ENCODE data around the gene NLN.

Gene NLN

DNA sequence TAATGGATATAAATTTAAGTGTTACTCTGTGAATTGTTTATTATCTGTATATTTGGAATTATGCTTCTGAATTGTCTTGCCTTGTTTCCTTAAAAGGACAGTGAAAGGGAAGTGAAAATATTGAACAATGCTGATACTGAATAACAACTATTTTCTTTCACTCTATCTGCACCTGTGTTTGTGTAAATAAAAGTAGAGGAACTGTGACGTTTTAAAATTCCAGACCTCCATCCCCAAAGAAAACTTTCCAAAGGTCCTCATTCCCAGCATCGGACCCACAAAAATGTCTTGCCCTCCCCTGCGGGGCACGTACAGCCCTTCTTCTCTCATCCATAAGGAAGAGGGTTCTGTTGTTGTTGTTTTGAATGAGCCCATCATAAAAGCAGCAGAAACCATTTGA, 100.0 kb downstream of the NLN start:
- CTCF ChIA-PET, result interaction anchor here (0.7 to 1.7 kb wide), 2 partner anchors 10 to 24 kb away, joined by 3 to 5 read pairs; no protein-coding TSS in a partner anchor
- TF ChIP-seq, protein P1, sequence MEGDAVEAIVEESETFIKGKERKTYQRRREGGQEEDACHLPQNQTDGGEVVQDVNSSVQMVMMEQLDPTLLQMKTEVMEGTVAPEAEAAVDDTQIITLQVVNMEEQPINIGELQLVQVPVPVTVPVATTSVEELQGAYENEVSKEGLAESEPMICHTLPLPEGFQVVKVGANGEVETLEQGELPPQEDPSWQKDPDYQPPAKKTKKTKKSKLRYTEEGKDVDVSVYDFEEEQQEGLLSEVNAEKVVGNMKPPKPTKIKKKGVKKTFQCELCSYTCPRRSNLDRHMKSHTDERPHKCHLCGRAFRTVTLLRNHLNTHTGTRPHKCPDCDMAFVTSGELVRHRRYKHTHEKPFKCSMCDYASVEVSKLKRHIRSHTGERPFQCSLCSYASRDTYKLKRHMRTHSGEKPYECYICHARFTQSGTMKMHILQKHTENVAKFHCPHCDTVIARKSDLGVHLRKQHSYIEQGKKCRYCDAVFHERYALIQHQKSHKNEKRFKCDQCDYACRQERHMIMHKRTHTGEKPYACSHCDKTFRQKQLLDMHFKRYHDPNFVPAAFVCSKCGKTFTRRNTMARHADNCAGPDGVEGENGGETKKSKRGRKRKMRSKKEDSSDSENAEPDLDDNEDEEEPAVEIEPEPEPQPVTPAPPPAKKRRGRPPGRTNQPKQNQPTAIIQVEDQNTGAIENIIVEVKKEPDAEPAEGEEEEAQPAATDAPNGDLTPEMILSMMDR (IDR thresholded peaks at IDR 0.05; ENCODE audit: control extremely low read depth, extremely low read depth, low read depth, missing control alignments), result no peak
- DNase-seq (ENCODE audit: extremely low spot score), result no peak
- POLR2A ChIA-PET, result no interaction called here

GRCh38 chr5:65822710-65823109, 100.7 kb downstream of the NLN start:
- TF ChIP-seq, protein P1 (IDR thresholded peaks at IDR 0.05; ENCODE audit: control extremely low read depth, extremely low read depth, low read depth, missing control alignments), result no peak
- CTCF ChIA-PET, result interaction anchor here (1.7 kb wide), 1 partner anchor 11 kb away, joined by 5 read pairs; no protein-coding TSS in a partner anchor
- no peak for DNase-seq (ENCODE audit: extremely low spot score)
- POLR2A ChIA-PET, result interaction anchor here (0.5 kb wide), 1 partner anchor 23 kb away, joined by 3 read pairs; no protein-coding TSS in a partner anchor

DNA sequence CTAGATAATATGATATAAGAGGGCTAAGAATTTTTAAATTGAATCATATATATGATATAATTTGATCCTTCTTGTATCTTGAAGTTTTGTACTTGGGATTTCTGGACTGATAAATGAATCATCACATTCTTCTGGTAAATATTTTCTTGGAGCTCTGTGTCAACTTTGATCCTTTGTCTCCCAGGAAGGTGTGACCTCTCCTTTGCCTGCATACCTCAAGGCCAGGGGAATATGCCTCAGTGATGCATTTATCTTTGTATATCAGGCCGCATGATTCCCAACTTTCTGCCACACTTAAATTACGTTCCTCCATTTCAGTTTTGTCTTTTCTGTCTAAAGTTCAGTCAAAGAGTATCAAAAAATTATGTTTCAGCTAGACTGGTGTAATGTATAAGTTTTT, 101.2 kb downstream of the NLN start:
- TF ChIP-seq, protein P1 (IDR thresholded peaks at IDR 0.05; ENCODE audit: control extremely low read depth, extremely low read depth, low read depth, missing control alignments), result no peak
- no peak for DNase-seq (ENCODE audit: extremely low spot score)
- ChIA-PET POLR2A (no interaction called here), CTCF (interaction anchor here (0.9 to 1.7 kb wide), 3 partner anchors 11 to 60 kb away, joined by 3 to 5 read pairs (median 3); no protein-coding TSS in a partner anchor)

DNA sequence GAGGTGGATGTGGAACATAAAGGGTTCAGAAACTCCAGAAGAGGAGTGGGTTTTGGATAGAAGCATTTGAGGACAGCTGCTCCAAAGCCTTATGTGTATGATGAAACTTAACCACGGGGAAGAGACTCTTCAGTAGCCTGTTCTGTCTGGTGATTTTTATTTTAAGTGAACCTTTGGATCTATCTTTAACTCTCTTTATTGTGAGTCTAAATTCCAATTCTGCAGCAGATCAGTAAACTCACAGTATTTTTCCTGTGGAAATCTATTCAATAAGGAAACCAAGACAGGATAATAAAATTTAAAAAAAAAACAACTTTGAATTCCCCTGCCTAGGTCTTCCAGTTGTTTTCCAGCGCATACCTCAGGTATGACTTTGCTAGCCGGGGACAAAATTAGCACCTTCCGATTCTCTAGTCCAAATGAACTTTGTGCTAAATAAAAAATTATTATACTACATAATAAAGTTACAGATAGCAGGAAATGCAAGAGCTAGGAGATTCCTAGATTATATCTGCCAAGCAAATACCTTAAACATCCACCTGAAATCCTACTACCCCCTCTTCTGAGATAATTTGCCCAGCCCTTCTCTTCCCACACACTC, 101.9 kb downstream of the NLN start:
- POLR2A ChIA-PET, result no interaction called here
- CTCF ChIA-PET, result interaction anchor here (0.9 to 1.1 kb wide), 2 partner anchors 15 to 59 kb away, joined by 3 read pairs; no protein-coding TSS in a partner anchor
- DNase-seq (ENCODE audit: extremely low spot score), result no peak
- TF ChIP-seq, protein P1 (IDR thresholded peaks at IDR 0.05; ENCODE audit: control extremely low read depth, extremely low read depth, low read depth, missing control alignments), result no peak

GRCh38 chr5:65825408-65826328, 103.7 kb downstream of the NLN start:
- TF ChIP-seq, protein P1 (IDR thresholded peaks at IDR 0.05; ENCODE audit: control extremely low read depth, extremely low read depth, low read depth, missing control alignments), result no peak
- ChIA-PET CTCF (interaction anchor here (0.6 to 1.2 kb wide), 3 partner anchors 8 to 15 kb away, joined by 3 to 4 read pairs (median 3); no protein-coding TSS in a partner anchor), POLR2A (no interaction called here)
- DNase-seq (ENCODE audit: extremely low spot score), result no peak

Measured in GM10248 (cell line).